Measurements from ENCODE around the gene ERO1A.

ERO1A gene

GRCh38 chr14:52694761-52695480 lies 437 bp downstream of the ERO1A start:
- peak; percentile 18 for DNase-seq

- DNase-seq = no peak
These were observed 1.8 kb downstream of the ERO1A start for GRCh38 chr14:52693532-52693931.

GRCh38 chr14:52693036-52693435 lies 2.3 kb downstream of the ERO1A start:
- DNase-seq = no peak

GRCh38 chr14:52692248-52692962 lies 3.0 kb downstream of the ERO1A start:
- DNase-seq = no peak

GRCh38 chr14:52690983-52691760 lies 4.2 kb downstream of the ERO1A start:
- no peak for DNase-seq

- DNase-seq = no peak
These were observed 9.2 kb downstream of the ERO1A start for GRCh38 chr14:52686176-52686575.

- no peak for DNase-seq
These were observed 11.3 kb downstream of the ERO1A start for GRCh38 chr14:52683985-52684520.

- no peak for DNase-seq
These were observed 16.8 kb downstream of the ERO1A start for GRCh38 chr14:52678591-52678990.

GRCh38 chr14:52663850-52664249 lies 31.5 kb downstream of the ERO1A start:
- no peak for DNase-seq

- no peak for DNase-seq
These were observed 34.0 kb downstream of the ERO1A start for GRCh38 chr14:52661314-52661713.

GRCh38 chr14:52660832-52661231 lies 34.5 kb downstream of the ERO1A start:
- no peak for DNase-seq

- no peak for DNase-seq
These were observed 35.0 kb downstream of the ERO1A start for GRCh38 chr14:52660325-52660724.

- no peak for DNase-seq
These were observed 38.5 kb downstream of the ERO1A start for GRCh38 chr14:52656905-52657304.

GRCh38 chr14:52650774-52651173 lies 44.6 kb downstream of the ERO1A start:
- DNase-seq = peak; percentile 25

GRCh38 chr14:52649511-52649910 lies 45.8 kb downstream of the ERO1A start:
- no peak for DNase-seq

- no peak for DNase-seq
These were observed 53.6 kb downstream of the ERO1A start for GRCh38 chr14:52641745-52642144.

- no peak for DNase-seq
These were observed 55.2 kb downstream of the ERO1A start for GRCh38 chr14:52640137-52640536.

GRCh38 chr14:52619687-52620086 lies 75.7 kb downstream of the ERO1A start:
- DNase-seq = no peak

- no peak for DNase-seq
These were observed 76.8 kb downstream of the ERO1A start for GRCh38 chr14:52618602-52619001.

- DNase-seq = no peak
These were observed 85.2 kb downstream of the ERO1A start for GRCh38 chr14:52610187-52610586.

- DNase-seq = no peak
These were observed 85.8 kb downstream of the ERO1A start for GRCh38 chr14:52609445-52610044.

- DNase-seq = no peak
These were observed 88.3 kb downstream of the ERO1A start for GRCh38 chr14:52607061-52607460.

GRCh38 chr14:52602131-52602530 lies 93.2 kb downstream of the ERO1A start:
- DNase-seq = no peak

Measured in NCI-H2227 treated with DMSO at 0.1 percent for 48 hours (cell line).